Neuronal stem cell (in vitro differentiated cells): Measurements from ENCODE around the gene DPYSL3.

Experiments
- DNase-seq: peaks from one replicate; pipeline ENCODE4 v3.0.0-alpha.2; 2013; ENCODE audit warnings: low spot score
- H2AFZ ChIP-seq: one replicate; pipeline ENCODE4 v1.6.1; 2013; ENCODE audit warnings: mild to moderate bottlenecking, low read length, inconsistent platforms
- H2AK5ac ChIP-seq: 2 replicates; pipeline ENCODE4 v1.6.1; 2013; ENCODE audit warnings: low read depth, mild to moderate bottlenecking, inconsistent platforms, low read length, moderate library complexity, mixed read lengths
- H2BK120ac ChIP-seq: 2 replicates; pipeline ENCODE4 v1.6.1; 2013; ENCODE audit warnings: low read depth, mild to moderate bottlenecking, inconsistent platforms, low read length, moderate library complexity, mixed read lengths
- H2BK12ac ChIP-seq: one replicate; pipeline ENCODE4 v1.6.1; 2013; ENCODE audit warnings: low read length, inconsistent platforms
- H2BK15ac ChIP-seq: 2 replicates; pipeline ENCODE4 v1.6.1; 2013; ENCODE audit warnings: mild to moderate bottlenecking, low read length, inconsistent platforms, mixed read lengths
- H2BK5ac ChIP-seq: one replicate; pipeline ENCODE4 v1.6.1; 2013; ENCODE audit warnings: inconsistent platforms, mild to moderate bottlenecking, low read length, moderate library complexity
- H3K14ac ChIP-seq: one replicate; pipeline ENCODE4 v1.6.1; 2013; ENCODE audit warnings: low read length, inconsistent platforms
- H3K18ac ChIP-seq: 2 replicates; pipeline ENCODE4 v1.6.1; 2013; ENCODE audit warnings: low read length, inconsistent platforms
- H3K23ac ChIP-seq: 2 replicates; pipeline ENCODE4 v1.6.1; 2013; ENCODE audit warnings: low read depth, mild to moderate bottlenecking, mixed read lengths, low read length, inconsistent platforms; ENCODE audit not compliant: poor library complexity
- H3K27ac ChIP-seq: replicated peaks from 3 replicates; pipeline ENCODE4 v1.5.1; 2013; ENCODE audit warnings: low read length, inconsistent platforms
- H3K27me3 ChIP-seq, 3 experiments: 2 replicates each; pipeline ENCODE4 v1.6.1; 2013; ENCODE audit warnings: low read length in 3 of 3, mild to moderate bottlenecking in 2 of 3, inconsistent platforms in 1 of 3, low read depth in 1 of 3, mixed read lengths in 1 of 3, moderate library complexity in 1 of 3; ENCODE audit not compliant: control insufficient read depth in 3 of 3, insufficient read depth in 3 of 3
- H3K36me3 ChIP-seq, 2 donors: replicated peaks in 1 of 2; 2 replicates each; pipeline ENCODE4 v1.6.1; 2013; ENCODE audit warnings: low read length in 2 of 2; ENCODE audit not compliant: control insufficient read depth in 2 of 2, insufficient read depth in 2 of 2
- H3K4ac ChIP-seq: 2 replicates; pipeline ENCODE4 v1.6.1; 2013; ENCODE audit warnings: inconsistent platforms, mild to moderate bottlenecking, low read length, moderate library complexity
- H3K4me1 ChIP-seq, 2 donors: 1 replicate in 1 of 2; 2 replicates in 1 of 2; pipeline ENCODE4 v1.6.1; 2013; ENCODE audit warnings: low read length in 2 of 2, low read depth in 1 of 2; ENCODE audit not compliant: control insufficient read depth in 2 of 2, insufficient read depth in 1 of 2
- H3K4me2 ChIP-seq: one replicate; pipeline ENCODE4 v1.6.1; 2013; ENCODE audit warnings: mild to moderate bottlenecking, low read length, inconsistent platforms; ENCODE audit not compliant: insufficient read depth, poor library complexity, severe bottlenecking
- H3K4me3 ChIP-seq, 2 donors: 2 replicates each; pipeline ENCODE4 v1.5.1; 2013; ENCODE audit warnings: low read length in 2 of 2, mild to moderate bottlenecking in 2 of 2, inconsistent platforms in 1 of 2, moderate library complexity in 1 of 2
- H3K79me1 ChIP-seq: one replicate; pipeline ENCODE4 v1.6.1; 2013; ENCODE audit warnings: low read depth, mild to moderate bottlenecking, inconsistent platforms, low read length, moderate library complexity
- H3K9ac ChIP-seq: one replicate; pipeline ENCODE4 v1.6.1; 2013; ENCODE audit warnings: mild to moderate bottlenecking, low read depth, low read length, inconsistent platforms; ENCODE audit not compliant: poor library complexity
- H3K9me3 ChIP-seq, 2 donors: replicated peaks in 1 of 2; 2 replicates each; pipeline versions ENCODE3 to v1.6.1; 2013; ENCODE audit warnings: low read length in 2 of 2, mild to moderate bottlenecking in 2 of 2, inconsistent platforms in 1 of 2, low read depth in 1 of 2, mixed read lengths in 1 of 2, moderate library complexity in 1 of 2; ENCODE audit not compliant: control insufficient read depth in 2 of 2, insufficient read depth in 1 of 2
- H4K8ac ChIP-seq: one replicate; pipeline ENCODE4 v1.6.1; 2013; ENCODE audit warnings: low read depth, mild to moderate bottlenecking, inconsistent platforms, low read length, moderate library complexity
- H4K91ac ChIP-seq: one replicate; pipeline ENCODE4 v1.6.1; 2013; ENCODE audit warnings: low read length, low read depth, mild to moderate bottlenecking, inconsistent platforms; ENCODE audit not compliant: poor library complexity
- WGBS, 2 donors: extraction: QIAGEN DNeasy Blood & Tissue Kit; methylation state at CpG; one replicate each; pipeline ENCODE4 v1.1.7; 2013; ENCODE audit warnings: missing lambda C conversion rate in 2 of 2, mixed read lengths in 1 of 2; ENCODE audit not compliant: insufficient read length in 2 of 2, insufficient replicate concordance in 1 of 2; ENCODE audit errors: extremely low coverage in 2 of 2; 5-methylcytosine and 5-hydroxymethylcytosine counted together

The DPYSL3 gene

GRCh38 chr5:147453875-147454814 is 55.7 kb downstream of the DPYSL3 start:
- Histone ChIP-seq H2AFZ (peak overlapping the region; percentile 95), H3K23ac (no peak overlapping the region), H2AK5ac (no peak overlapping the region), H3K4me3 (peak overlapping the region; percentile 57 to 83), H3K4ac (no peak overlapping the region), H2BK120ac (no peak overlapping the region), H4K8ac (no peak overlapping the region), H3K36me3 (peaks cover 0 to 13% of the 10 kb centered on the region in 2 donors), H3K4me2 (peak overlapping the region; percentile 63), H3K9ac (peak overlapping the region; percentile 87), H3K27ac (peak overlapping the region; percentile 92), H3K18ac (peak overlapping the region; percentile 92), H3K14ac (no peak overlapping the region), H2BK12ac (no peak overlapping the region), H4K91ac (peak overlapping the region; percentile 58), H3K79me1 (peaks cover 5% of the 10 kb centered on the region), H2BK5ac (peak overlapping the region; percentile 99), H3K4me1 (peaks cover 18 to 34% of the 10 kb centered on the region in 2 donors), H3K27me3 (no peaks in the 10 kb centered on the region), H3K9me3 (no peaks in the 10 kb centered on the region), H2BK15ac (no peak overlapping the region)
- DNase-seq: peak; percentile 95
- no CpG with 5 or more reads among the region's 54 CpGs for WGBS, 2 donors

- no peak overlapping the region for H3K4ac ChIP-seq
- H2AK5ac ChIP-seq: peak overlapping the region; percentile 42
- H2BK5ac ChIP-seq: no peak overlapping the region
- H2BK12ac ChIP-seq: no peak overlapping the region
- no peaks in the 10 kb centered on the region for H3K9me3 ChIP-seq
- H3K36me3 ChIP-seq: peaks cover 0 to 15% of the 10 kb centered on the region in 2 donors
- peak overlapping the region; percentile 97 for H3K23ac ChIP-seq
- H3K4me3 ChIP-seq: peak overlapping the region; percentile 57 to 98
- WGBS, 2 donors: no CpG with 5 or more reads among the region's 25 CpGs
- H3K27me3 ChIP-seq: no peaks in the 10 kb centered on the region
- H2AFZ ChIP-seq: no peak overlapping the region
- no peak overlapping the region for H2BK15ac ChIP-seq
- DNase-seq: no peak
- H3K9ac ChIP-seq: peak overlapping the region; percentile 95
- peak overlapping the region; percentile 76 for H3K4me2 ChIP-seq
- no peak overlapping the region for H4K91ac ChIP-seq
- H3K27ac ChIP-seq: no peak overlapping the region
- H3K14ac ChIP-seq: no peak overlapping the region
- H2BK120ac ChIP-seq: no peak overlapping the region
- no peak overlapping the region for H4K8ac ChIP-seq
- H3K18ac ChIP-seq: peak overlapping the region; percentile 93
- H3K4me1 ChIP-seq: peaks cover 22 to 34% of the 10 kb centered on the region in 2 donors
- H3K79me1 ChIP-seq: peaks cover 5% of the 10 kb centered on the region
Observed at GRCh38 chr5:147452165-147452811, 57.6 kb downstream of the DPYSL3 start.

GRCh38 chr5:147451193-147451592 is 58.7 kb downstream of the DPYSL3 start:
- no peak overlapping the region for H2BK120ac ChIP-seq
- no peak overlapping the region for H2BK15ac ChIP-seq
- H3K23ac ChIP-seq: no peak overlapping the region
- peaks cover 0 to 26% of the 10 kb centered on the region in 2 donors for H3K36me3 ChIP-seq
- H3K79me1 ChIP-seq: peaks cover 5% of the 10 kb centered on the region
- no peak overlapping the region for H3K27ac ChIP-seq
- H3K18ac ChIP-seq: no peak overlapping the region
- H2AFZ ChIP-seq: no peak overlapping the region
- H3K4ac ChIP-seq: no peak overlapping the region
- H2BK5ac ChIP-seq: no peak overlapping the region
- H4K91ac ChIP-seq: no peak overlapping the region
- H3K9me3 ChIP-seq: no peaks in the 10 kb centered on the region
- no peak for DNase-seq
- no peaks in the 10 kb centered on the region for H3K27me3 ChIP-seq
- H4K8ac ChIP-seq: no peak overlapping the region
- no peak overlapping the region for H3K9ac ChIP-seq
- no peak overlapping the region for H2BK12ac ChIP-seq
- peaks cover 25 to 32% of the 10 kb centered on the region in 2 donors for H3K4me1 ChIP-seq
- H3K4me2 ChIP-seq: no peak overlapping the region
- H2AK5ac ChIP-seq: no peak overlapping the region
- H3K4me3 ChIP-seq: peak overlapping the region in 1 of 2 donors; percentile 5
- WGBS, 2 donors: no CpG with 5 or more reads among the region's 3 CpGs
- H3K14ac ChIP-seq: no peak overlapping the region

GRCh38 chr5:147450606-147451005 is 59.3 kb downstream of the DPYSL3 start:
- Histone ChIP-seq H3K4me1 (peaks cover 24 to 27% of the 10 kb centered on the region in 2 donors), H3K18ac (no peak overlapping the region), H2BK120ac (no peak overlapping the region), H3K4me2 (no peak overlapping the region), H3K9ac (no peak overlapping the region), H2BK5ac (no peak overlapping the region), H3K79me1 (peaks cover 5% of the 10 kb centered on the region), H3K14ac (no peak overlapping the region), H3K27me3 (no peaks in the 10 kb centered on the region), H3K9me3 (no peaks in the 10 kb centered on the region), H3K23ac (no peak overlapping the region), H3K36me3 (peaks cover 0 to 32% of the 10 kb centered on the region in 2 donors), H4K8ac (no peak overlapping the region), H2BK12ac (no peak overlapping the region), H3K4ac (no peak overlapping the region), H2AK5ac (no peak overlapping the region), H4K91ac (no peak overlapping the region), H2AFZ (no peak overlapping the region), H2BK15ac (no peak overlapping the region), H3K4me3 (no peak overlapping the region), H3K27ac (no peak overlapping the region)
- DNase-seq: no peak
